Measurements from ENCODE around the gene RPTOR.

DNA sequence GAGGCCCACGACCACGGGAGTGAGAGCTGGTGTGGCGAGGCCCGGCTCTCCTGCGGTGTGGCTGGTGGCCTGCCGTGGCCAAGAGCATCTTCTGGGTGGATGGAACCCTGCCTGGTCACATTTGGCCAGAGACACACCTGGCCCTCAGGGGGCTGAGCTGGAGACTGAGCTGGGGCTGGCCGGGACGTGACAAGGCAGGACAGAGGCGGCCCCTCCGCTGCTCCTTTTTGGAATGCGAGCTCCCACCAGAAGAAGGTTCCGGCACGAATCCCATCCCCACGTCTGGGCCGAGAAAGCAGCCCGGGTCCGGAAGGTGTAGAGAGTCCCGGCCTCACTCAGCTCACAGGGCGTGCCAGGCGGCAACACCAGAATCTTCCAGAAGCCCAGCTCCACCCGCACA is 421.0 kb downstream of the RPTOR start:
- TF ChIP-seq POLR2A (IDR thresholded peaks at IDR 0.05; ENCODE audit: low read length) (no peak), GATA1 (IDR thresholded peaks at IDR 0.05; ENCODE audit: low read depth, low read length) (no peak)

Data from erythroblast (primary cell).